Keratinocyte (primary cell): ENCODE data around the gene ZNF598.

Experiments
- EZH2 ChIP-seq: IDR thresholded peaks from one replicate; pipeline ENCODE4 v1.6.1; 2012; ENCODE audit warnings: inconsistent platforms, mild to moderate bottlenecking, low read length, moderate library complexity
- TF ChIP-seq, protein P1 (sequence below), 3 experiments: IDR thresholded peaks in 1 of 3; conservative IDR thresholded peaks in 1 of 3; optimal IDR thresholded peaks in 1 of 3; 2 replicates in 2 of 3; 3 replicates in 1 of 3; pipeline versions ENCODE3 to v1.5.1; 2011; ENCODE audit warnings: low read length in 3 of 3, mild to moderate bottlenecking in 3 of 3, moderate library complexity in 2 of 3, control low read depth in 1 of 3, inconsistent platforms in 1 of 3; ENCODE audit not compliant: insufficient read depth in 2 of 3; ENCODE audit errors: extremely low read depth in 1 of 3

DNA sequence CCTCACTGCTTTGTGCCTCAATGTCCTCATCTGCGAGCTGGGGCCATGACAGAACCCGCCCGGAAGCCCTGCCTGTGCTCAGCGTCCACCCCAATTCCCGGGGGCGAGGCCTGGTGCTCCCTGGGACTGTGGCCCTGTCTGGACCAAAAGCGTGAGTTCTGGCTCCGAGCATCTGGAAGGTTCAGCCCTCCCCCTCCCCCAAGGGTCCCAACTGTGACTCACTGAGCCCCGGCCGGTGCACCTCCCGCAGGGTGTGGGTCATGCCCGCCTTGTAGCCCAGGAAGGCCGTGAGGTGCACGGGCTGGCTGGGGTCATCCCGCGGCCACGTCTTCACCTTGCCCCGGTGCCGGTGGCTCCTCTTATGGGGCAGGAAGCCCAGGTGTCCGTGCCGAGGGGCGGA lies 55.9 kb downstream of the ZNF598 start:
- TF ChIP-seq, protein P1, sequence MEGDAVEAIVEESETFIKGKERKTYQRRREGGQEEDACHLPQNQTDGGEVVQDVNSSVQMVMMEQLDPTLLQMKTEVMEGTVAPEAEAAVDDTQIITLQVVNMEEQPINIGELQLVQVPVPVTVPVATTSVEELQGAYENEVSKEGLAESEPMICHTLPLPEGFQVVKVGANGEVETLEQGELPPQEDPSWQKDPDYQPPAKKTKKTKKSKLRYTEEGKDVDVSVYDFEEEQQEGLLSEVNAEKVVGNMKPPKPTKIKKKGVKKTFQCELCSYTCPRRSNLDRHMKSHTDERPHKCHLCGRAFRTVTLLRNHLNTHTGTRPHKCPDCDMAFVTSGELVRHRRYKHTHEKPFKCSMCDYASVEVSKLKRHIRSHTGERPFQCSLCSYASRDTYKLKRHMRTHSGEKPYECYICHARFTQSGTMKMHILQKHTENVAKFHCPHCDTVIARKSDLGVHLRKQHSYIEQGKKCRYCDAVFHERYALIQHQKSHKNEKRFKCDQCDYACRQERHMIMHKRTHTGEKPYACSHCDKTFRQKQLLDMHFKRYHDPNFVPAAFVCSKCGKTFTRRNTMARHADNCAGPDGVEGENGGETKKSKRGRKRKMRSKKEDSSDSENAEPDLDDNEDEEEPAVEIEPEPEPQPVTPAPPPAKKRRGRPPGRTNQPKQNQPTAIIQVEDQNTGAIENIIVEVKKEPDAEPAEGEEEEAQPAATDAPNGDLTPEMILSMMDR (optimal IDR thresholded peaks at IDR 0.05 in 1 of 3, IDR thresholded peaks at IDR 0.05 in 1 of 3, conservative IDR thresholded peaks at IDR 0.05 in 1 of 3; ENCODE audit: extremely low read depth in 1 of 3, insufficient read depth in 2 of 3, low read length in 3 of 3) = no peak
- no peak for TF ChIP-seq EZH2
